OCI-LY1 (cell line): ENCODE measurements around the gene MID1.

ENCODE experiments used
- H2AFZ ChIP-seq: fragments of 200-600 bp; sonication (generic), shearing (Covaris generic); 2 replicates; pipeline ENCODE4 v1.6.0; 2014; ENCODE audit warnings: antibody characterized with exemption, mild to moderate bottlenecking, low read length
- H3F3A ChIP-seq: fragments of 200-600 bp; sonication (generic), shearing (Covaris generic); 2 replicates; pipeline ENCODE4 v1.6.0; 2014; ENCODE audit warnings: mild to moderate bottlenecking, antibody characterized with exemption, low read length, moderate library complexity; ENCODE audit not compliant: insufficient read depth
- H3K27ac ChIP-seq: fragments of 200-600 bp; sonication (generic); 2 replicates; pipeline ENCODE4 v1.5.1; 2014; ENCODE audit warnings: low read length, mixed run types, mild to moderate bottlenecking, low read depth; ENCODE audit not compliant: poor library complexity, severe bottlenecking
- H3K27me3 ChIP-seq: fragments of 200-600 bp; sonication (generic); 2 replicates; pipeline ENCODE4 v1.6.0; 2014; ENCODE audit warnings: antibody characterized with exemption, mild to moderate bottlenecking, low read length, moderate library complexity; ENCODE audit not compliant: insufficient read depth
- H3K36me3 ChIP-seq: fragments of 200-600 bp; sonication (generic); 2 replicates; pipeline ENCODE4 v1.6.1; 2014; ENCODE audit warnings: mild to moderate bottlenecking, antibody characterized with exemption, low read length, moderate library complexity, mixed read lengths; ENCODE audit not compliant: insufficient read depth
- H3K4me1 ChIP-seq: fragments of 200-600 bp; sonication (generic); 2 replicates; pipeline ENCODE4 v1.5.1; 2014; ENCODE audit warnings: mild to moderate bottlenecking, low read length, moderate library complexity; ENCODE audit not compliant: insufficient read depth, severe bottlenecking
- H3K4me2 ChIP-seq: fragments of 200-600 bp; sonication (generic), shearing (Covaris generic); 2 replicates; pipeline ENCODE4 v1.6.1; 2014; ENCODE audit warnings: low read length
- H3K4me3 ChIP-seq: fragments of 200-600 bp; sonication (generic); 2 replicates; pipeline ENCODE4 v1.5.1; 2014; ENCODE audit warnings: low read length, low read depth, mild to moderate bottlenecking, mixed read lengths; ENCODE audit not compliant: poor library complexity, severe bottlenecking
- H3K79me2 ChIP-seq: fragments of 200-600 bp; shearing (Covaris generic); 2 replicates; pipeline ENCODE4 v1.6.1; 2016; ENCODE audit warnings: mixed run types, low read length, mixed read lengths; ENCODE audit not compliant: insufficient read depth
- H3K9ac ChIP-seq: fragments of 200-600 bp; sonication (generic), shearing (Covaris generic); 2 replicates; pipeline ENCODE4 v1.6.1; 2014; ENCODE audit warnings: mild to moderate bottlenecking, low read length, mixed read lengths
- H3K9me2 ChIP-seq: fragments of 200-600 bp; sonication (generic), shearing (Covaris generic); 2 replicates; pipeline ENCODE4 v1.6.1; 2014; ENCODE audit warnings: low read depth, mild to moderate bottlenecking, low read length, mixed read lengths
- H3K9me3 ChIP-seq: fragments of 200-600 bp; shearing (Covaris generic); 2 replicates; pipeline ENCODE4 v1.6.1; 2014; ENCODE audit warnings: low read length, mixed read lengths
- H4K20me1 ChIP-seq: fragments of 200-600 bp; sonication (generic), shearing (Covaris generic); 2 replicates; pipeline ENCODE4 v1.6.0; 2016; ENCODE audit warnings: mild to moderate bottlenecking, low read length; ENCODE audit not compliant: insufficient read depth
- EZH2 ChIP-seq: fragments of 200-600 bp; sonication (generic), shearing (Covaris generic); IDR thresholded peaks from 2 replicates; pipeline ENCODE4 v1.8.0; 2017; ENCODE audit warnings: borderline replicate concordance, mixed run types, mild to moderate bottlenecking, antibody characterized with exemption, low read length, moderate library complexity, mixed read lengths
- TF ChIP-seq, protein P1 (sequence below): fragments of 200-600 bp; sonication (generic), shearing (Covaris generic); IDR thresholded peaks from 2 replicates; pipeline ENCODE4 v1.5.1; 2017; ENCODE audit warnings: mild to moderate bottlenecking, antibody characterized with exemption, low read length, moderate library complexity, mixed read lengths

Gene MID1

GRCh38 chrX:10612215-10612614, 8.2 kb downstream of the MID1 start:
- Histone ChIP-seq H3K36me3 (no peaks in the 10 kb centered on the region), H3F3A (no peaks in the 10 kb centered on the region), H3K79me2 (no peaks in the 10 kb centered on the region), H4K20me1 (no peaks in the 10 kb centered on the region), H3K9me2 (no peaks in the 10 kb centered on the region), H3K27me3 (no peaks in the 10 kb centered on the region), H3K4me3 (no peak overlapping the region), H3K9ac (no peak overlapping the region), H3K4me2 (no peak overlapping the region), H3K27ac (no peak overlapping the region), H2AFZ (no peak overlapping the region), H3K9me3 (no peaks in the 10 kb centered on the region), H3K4me1 (no peaks in the 10 kb centered on the region)
- TF ChIP-seq, protein P1, sequence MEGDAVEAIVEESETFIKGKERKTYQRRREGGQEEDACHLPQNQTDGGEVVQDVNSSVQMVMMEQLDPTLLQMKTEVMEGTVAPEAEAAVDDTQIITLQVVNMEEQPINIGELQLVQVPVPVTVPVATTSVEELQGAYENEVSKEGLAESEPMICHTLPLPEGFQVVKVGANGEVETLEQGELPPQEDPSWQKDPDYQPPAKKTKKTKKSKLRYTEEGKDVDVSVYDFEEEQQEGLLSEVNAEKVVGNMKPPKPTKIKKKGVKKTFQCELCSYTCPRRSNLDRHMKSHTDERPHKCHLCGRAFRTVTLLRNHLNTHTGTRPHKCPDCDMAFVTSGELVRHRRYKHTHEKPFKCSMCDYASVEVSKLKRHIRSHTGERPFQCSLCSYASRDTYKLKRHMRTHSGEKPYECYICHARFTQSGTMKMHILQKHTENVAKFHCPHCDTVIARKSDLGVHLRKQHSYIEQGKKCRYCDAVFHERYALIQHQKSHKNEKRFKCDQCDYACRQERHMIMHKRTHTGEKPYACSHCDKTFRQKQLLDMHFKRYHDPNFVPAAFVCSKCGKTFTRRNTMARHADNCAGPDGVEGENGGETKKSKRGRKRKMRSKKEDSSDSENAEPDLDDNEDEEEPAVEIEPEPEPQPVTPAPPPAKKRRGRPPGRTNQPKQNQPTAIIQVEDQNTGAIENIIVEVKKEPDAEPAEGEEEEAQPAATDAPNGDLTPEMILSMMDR = no peak
- TF ChIP-seq EZH2 = no peak

- Histone ChIP-seq H3K4me3 (no peak overlapping the region), H3K9me2 (no peaks in the 10 kb centered on the region), H3K27me3 (no peaks in the 10 kb centered on the region), H4K20me1 (no peaks in the 10 kb centered on the region), H3K9ac (no peak overlapping the region), H3F3A (no peaks in the 10 kb centered on the region), H3K4me1 (no peaks in the 10 kb centered on the region), H3K4me2 (no peak overlapping the region), H3K36me3 (no peaks in the 10 kb centered on the region), H3K79me2 (no peaks in the 10 kb centered on the region), H3K9me3 (no peaks in the 10 kb centered on the region), H3K27ac (no peak overlapping the region), H2AFZ (no peak overlapping the region)
- TF ChIP-seq, protein P1 = no peak
- no peak for TF ChIP-seq EZH2
These were observed 8.8 kb downstream of the MID1 start for GRCh38 chrX:10611441-10612090.

GRCh38 chrX:10608099-10608498, 12.3 kb downstream of the MID1 start:
- Histone ChIP-seq H3K27ac (no peak overlapping the region), H3K9me2 (no peaks in the 10 kb centered on the region), H3K79me2 (no peaks in the 10 kb centered on the region), H3K4me1 (no peaks in the 10 kb centered on the region), H3K9ac (no peak overlapping the region), H3K4me3 (no peak overlapping the region), H3K4me2 (no peak overlapping the region), H2AFZ (no peak overlapping the region), H4K20me1 (no peaks in the 10 kb centered on the region), H3F3A (no peaks in the 10 kb centered on the region), H3K36me3 (no peaks in the 10 kb centered on the region), H3K27me3 (no peaks in the 10 kb centered on the region), H3K9me3 (no peaks in the 10 kb centered on the region)
- no peak for TF ChIP-seq EZH2
- TF ChIP-seq, protein P1 = no peak
